HUDEP-2 (cell line): ENCODE results near the gene GTF2A2.
"Not testable (repeated sequence)": the region's sequence is repeated elsewhere in the genome, so short reads cannot be mapped to it uniquely, and the experiment has no call there.

ENCODE experiments used
- DNase-seq, 76 experiments: peaks; one replicate each; lab custom pipeline; 2025; ENCODE audit not compliant: unreplicated experiment in 76 of 76; lab: John Stamatoyannopoulos, UW

GTF2A2 gene

DNA sequence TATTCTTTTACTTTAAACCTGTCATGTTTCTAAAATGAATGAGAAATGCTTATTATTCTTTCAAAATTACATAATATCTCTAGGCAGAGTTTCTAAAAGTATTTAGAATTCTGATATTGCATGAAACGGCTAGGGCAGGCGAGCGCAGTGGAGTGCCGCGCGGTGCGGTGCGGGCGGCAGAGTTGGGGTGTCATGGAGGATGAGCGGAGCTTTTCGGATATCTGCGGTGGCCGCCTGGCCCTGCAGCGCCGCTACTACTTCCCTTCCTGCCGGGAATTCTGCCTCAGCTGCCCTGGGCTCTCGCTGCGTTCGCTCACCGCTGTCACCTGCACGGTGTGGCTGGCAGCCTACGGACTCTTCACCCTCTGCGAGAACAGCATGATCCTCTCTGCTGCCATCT lies 19.2 kb upstream of the GTF2A2 start:
- no peak for DNase-seq

DNA sequence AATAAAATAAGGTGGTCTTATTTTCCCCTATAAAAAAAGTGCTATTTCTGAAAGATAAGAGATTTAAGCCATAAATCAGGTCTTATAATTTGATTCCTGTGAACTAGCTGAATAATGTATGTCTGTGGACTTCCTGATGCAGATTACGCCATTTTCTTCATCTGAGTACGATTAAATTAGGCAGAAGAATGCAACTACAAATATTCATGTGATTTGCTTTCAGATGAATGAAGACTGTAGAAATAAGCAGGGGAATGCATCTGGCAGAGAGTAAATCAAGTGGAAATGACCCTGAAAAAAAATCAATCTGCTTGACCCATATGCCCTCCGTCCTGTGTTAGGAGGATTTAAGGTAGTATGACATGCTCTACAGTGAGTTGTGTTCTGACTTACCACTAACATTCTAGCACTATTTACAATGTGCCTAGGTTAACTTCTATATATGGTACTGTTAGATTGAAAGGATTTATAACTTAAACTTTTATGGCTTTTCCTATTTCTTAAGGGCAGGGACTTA lies 17.1 kb upstream of the GTF2A2 start:
- no peak for DNase-seq

DNA sequence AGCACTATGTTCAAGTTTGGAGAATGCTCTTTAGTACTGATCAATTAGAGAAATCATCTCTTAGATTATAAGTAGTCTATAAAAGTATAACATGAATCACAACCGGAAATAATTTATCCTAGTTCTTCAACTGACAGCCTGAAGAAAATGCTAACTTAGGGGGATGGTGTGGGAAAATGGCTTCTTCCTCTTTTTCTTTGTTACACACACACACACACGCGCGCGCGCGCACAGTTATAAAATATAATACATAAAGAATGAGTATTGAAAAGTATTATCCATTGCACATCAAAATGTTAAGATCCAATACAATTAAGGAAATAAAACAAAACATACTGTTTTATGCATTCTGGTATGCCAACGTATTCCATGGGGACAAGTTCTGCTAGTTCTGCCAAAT lies 11.2 kb upstream of the GTF2A2 start:
- no peak for DNase-seq

DNA sequence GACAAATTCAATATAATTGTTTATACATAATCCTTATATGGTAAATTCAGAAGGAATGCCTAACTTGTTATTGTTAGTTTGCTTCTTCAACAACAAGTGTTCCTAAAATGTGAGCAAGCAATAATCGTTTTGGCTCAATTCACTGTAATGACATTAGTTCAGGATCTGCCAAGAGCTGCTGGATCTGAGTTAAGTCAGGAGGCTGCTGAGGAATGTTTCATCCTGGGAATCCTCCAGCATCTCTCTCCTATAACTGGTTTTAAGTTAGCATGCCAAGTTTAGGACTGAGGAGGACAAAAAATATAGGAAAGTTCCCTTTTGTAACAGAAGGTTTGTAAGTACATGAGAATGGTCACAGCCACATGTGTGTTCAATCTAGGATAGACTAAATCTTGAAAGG lies 4.9 kb upstream of the GTF2A2 start:
- DNase-seq: no peak

DNA sequence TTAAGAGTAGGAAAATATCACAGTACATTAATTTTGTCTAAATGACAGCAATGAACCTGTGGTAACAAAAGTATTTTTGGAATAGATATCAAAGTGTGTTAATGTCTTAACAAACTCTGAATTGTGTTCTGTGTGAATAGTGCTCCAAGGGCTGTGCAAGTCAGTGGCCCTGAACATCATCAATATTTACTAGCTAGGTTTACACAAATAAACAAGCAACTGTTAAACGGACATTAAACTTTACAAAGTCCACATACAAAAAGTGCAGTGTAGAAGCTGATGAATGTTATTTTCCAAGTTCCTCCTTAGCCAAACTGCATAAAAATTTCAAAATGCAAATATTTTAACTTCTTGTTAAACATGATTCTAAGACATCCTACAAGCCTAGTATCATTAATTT lies 2.1 kb upstream of the GTF2A2 start:
- no peak for DNase-seq

DNA sequence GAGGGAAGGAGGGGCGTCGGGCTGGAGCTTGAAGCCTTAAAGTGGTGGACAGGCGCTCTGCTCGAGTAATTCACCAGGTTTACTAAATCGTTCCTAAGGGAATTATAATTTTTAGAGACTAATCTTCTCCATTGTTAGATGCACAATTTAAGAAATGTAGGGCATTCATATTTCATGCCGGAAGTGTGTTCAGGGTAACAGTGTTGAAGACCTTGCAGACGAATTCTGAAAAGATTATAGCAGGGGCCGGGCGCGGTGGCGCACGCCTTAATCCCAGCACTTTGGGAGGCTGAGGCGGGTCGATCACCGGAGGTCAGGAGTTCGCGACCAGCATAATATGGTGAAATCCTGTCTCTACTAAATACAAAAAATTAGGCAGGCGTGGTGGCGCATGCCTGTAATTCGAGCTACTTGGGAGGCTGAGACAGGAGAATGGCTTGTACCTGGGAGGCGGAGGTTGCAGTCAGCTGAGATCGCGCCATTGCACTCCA lies 365 bp upstream of the GTF2A2 start:
- no peak for DNase-seq

DNA sequence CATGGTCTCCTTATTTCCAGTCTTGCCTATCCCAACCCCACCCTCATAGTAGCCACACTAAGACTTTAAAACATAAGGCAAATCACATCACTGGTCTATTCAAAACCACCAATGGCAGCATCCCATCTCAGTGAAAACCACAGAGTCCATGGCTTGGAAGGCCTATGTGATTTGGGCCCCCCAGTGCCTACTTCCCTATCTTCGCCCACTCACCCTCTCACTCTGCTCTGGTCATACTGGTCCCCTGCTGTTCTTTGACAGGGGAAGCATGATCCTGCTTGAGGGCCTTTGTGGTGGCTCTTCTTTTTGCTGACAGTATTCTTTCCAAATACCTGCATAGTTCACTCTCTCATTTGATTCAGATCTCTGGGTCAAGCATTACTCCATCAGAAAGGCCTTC lies 3.3 kb downstream of the GTF2A2 start:
- DNase-seq: peak in 1 of 76 experiments; percentile 11

DNA sequence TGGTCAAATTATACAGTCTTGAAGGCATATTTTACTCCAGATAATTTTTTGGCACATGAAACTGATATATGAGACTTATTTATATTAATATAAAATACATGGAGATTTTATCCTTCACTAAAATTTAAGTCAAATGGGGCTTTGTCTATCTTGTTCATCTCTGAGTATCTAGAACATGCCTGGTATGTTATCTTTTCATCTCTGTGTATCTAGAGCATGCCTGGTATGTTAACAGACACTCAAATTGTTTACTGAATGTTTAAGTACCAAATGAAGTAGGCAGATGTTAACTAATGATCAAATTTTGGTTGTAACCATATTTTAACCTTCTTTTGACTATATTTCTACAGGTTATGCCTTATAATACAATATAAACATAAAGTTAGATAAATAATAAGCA lies 7.7 kb downstream of the GTF2A2 start:
- DNase-seq: no peak

DNA sequence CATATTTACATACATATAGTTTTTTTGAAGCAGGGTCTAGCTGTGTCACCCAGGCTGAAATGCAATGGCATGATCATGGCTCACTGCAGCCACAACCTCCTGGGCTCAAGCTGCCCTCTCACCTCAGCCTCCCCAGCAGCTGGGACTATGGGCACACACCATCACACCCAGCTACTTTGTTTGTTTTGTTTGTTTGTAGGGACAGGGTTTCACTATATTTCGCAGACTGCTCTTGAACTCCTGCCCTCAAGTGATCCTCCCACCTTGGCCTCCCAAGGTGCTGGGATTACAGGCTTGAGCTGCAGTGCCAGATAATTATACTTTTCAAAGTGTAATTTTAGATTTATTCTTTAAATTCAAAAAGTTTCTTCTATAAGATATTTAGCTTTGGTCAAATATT lies 10.2 kb downstream of the GTF2A2 start:
- no peak for DNase-seq

DNA sequence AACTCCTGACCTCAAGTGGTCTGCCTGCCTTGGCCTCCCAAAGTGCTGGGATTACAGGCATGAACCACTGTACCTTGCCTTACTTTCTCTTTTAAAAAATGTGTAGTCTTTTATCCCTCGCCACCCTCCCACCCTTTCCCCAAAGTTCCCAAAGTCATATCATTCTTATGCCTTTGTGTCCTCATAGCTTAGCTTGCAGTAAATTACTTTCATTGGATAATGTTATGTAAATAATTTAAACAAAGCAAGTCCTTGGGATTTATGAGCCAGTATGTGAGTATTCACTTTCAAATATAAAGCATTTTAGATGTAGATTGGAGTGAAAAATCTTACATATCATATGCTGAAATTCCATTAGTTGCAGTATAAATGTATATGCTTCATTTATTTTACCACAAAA lies 11.0 kb downstream of the GTF2A2 start:
- DNase-seq: no peak

DNA sequence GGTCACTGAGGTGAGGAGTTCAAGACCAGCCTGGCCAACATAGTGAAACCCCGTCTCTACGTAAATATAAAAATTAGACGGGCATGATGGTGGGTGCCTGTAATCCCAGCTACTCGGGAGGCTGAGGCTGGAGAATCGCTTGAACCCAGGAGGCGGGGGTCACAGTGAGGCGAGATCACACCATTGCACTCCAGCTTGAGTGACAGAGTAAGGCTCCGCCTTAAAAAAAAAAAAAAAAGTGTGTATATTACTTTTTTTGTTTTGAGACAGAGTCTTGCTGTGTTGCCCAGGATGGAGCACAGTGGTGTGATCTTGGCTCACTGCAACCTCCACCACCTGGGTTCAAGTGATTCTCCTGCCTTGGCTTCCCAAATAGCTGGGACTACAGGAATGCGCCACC lies 11.5 kb downstream of the GTF2A2 start:
- DNase-seq: not testable (repeated sequence)

DNA sequence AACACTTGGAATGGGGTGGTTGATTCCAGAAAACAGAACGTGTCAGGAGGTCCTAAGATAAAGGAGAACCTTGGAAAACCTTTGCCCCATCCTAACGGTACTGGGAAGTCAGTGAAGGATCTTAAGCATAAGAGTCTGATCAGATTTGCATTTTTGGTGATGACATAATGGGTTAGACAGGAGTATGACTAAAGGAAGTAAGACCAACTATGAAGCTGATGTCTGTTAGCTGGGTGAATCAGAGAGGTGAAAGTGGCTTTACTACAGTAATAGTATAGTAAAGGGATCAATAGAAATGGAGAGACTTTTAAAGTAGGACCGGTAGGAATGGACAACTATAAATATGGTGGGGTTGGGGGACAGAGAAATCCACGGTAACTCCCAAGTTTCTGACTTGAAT lies 12.6 kb downstream of the GTF2A2 start:
- DNase-seq: no peak

DNA sequence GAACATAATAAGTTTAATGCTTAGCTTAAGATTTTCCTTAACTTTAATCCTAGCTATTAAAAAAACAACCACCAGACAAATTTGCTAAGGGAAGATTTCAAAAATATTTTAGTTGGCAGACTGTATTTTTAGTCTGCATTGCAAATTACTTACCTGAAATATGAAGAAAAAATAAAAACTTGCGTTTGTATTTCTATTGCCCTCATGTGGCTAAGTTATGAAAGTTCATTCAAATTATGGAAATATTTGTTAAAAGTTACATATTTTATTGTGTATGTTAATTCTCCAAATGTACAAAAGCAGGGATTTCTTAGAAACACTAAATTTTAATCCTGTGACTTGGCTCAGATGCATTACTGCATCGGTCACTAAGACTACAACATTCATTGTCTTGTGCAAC lies 15.0 kb downstream of the GTF2A2 start:
- no peak for DNase-seq

DNA sequence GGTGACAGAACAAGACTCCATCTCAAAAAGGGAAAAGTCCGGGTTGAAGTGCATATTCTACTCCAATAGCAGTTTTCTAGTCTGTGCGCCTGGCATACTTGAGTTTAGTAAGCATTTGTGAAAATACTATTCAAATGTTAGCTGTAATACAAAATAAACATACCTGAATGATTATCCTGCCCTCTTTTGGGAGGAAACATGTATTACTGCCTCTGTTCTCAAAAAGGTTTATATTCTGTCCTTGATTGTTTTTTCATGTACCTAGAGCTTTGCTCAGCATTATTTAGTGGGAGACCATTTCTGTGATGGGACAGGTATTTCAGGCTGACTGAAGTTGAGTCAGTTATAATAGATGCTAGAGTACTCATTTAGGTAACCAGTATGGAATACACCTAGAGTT lies 19.8 kb downstream of the GTF2A2 start:
- not testable (repeated sequence) for DNase-seq

DNA sequence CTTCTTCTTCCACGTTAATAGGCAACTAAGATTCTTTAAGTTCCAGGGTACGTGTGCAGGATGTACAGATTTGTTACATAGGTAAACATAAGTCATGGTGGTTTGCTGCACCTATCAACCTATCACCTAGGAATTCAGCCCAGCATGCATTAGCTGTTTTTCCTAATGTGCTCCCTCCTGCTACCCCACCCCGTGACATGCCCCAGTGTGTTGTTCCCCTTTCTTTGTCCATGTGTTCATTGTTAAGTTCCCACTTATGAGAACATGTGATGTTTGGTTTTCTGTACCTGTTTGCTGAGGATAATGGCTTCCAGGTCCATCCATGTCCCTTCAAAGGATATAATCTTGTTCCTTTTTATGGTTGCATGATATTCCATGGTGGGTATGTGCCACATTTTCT lies 21.1 kb downstream of the GTF2A2 start:
- DNase-seq: no peak

DNA sequence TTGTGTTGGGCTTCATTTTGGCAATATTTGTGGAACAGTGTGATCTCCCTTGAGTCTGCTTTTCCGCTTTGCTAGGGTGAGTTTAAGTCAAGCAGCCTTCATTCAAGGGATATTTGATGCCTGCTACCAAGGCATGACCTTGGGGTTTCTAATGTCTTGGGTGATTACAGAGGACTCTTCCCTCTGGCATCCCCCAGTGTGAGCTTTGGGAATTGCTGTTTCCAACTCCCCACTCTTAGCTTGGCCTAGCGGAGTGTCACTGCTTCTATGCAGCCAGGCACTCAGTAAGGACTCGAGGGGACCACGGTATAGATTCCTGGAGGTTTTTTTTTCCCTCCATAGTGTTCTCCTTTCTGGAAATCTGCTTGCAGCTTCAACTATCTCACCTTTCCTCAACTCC lies 24.6 kb downstream of the GTF2A2 start:
- DNase-seq: no peak

DNA sequence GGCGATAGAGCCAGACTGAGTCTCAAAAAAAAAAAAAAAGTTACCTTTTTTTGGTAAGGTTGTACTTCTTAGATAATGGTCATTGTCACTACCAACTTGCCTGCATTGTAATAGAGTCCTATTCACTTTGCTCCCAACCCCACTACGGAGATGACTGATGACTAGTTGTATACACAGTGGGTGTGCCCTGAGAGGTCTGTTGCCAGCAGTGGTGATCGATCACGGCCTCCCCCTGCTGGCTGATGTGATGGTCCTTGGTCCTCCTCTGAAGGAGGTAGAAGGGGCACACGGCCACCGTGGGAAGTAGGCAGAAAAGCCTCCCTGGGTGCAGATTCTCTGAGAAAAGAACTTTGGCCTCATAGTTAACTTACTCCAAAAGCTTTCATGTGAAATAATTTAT lies 35.0 kb downstream of the GTF2A2 start:
- peak in 56 of 76 experiments; percentile 1 to 72 (median 33) for DNase-seq

DNA sequence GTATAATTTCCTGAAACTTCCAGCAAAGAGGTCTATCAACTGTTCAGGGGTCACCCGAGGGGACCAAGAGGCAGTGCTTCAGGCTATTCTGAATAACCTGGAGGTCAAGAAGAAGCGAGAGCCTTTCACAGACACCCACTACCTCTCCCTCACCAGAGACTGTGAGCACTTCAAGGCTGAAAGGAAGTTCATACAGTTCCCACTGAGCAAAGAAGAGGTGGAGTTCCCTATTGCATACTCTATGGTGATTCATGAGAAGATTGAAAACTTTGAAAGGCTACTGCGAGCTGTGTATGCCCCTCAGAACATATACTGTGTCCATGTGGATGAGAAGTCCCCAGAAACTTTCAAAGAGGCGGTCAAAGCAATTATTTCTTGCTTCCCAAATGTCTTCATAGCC lies 38.9 kb downstream of the GTF2A2 start:
- no peak for DNase-seq

DNA sequence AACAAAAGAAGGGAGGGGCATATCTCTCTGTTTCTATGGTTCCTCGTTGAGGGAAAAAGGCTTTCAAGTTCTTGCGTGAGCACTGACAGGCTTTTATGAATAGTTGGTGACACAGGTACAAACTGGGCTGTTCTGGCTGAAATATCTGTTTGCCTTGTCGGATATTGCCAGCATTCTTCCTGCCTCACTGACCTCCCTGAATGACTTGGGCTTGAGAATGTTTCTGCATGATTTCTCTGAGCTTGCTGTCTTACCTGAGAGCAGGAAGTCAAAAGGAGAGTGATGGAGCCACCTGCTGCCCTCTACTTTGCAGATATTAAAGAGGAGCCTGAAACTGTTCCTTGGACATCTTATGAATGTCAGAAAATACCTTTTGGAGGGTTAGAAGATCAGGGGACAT lies 40.9 kb downstream of the GTF2A2 start:
- DNase-seq: no peak

DNA sequence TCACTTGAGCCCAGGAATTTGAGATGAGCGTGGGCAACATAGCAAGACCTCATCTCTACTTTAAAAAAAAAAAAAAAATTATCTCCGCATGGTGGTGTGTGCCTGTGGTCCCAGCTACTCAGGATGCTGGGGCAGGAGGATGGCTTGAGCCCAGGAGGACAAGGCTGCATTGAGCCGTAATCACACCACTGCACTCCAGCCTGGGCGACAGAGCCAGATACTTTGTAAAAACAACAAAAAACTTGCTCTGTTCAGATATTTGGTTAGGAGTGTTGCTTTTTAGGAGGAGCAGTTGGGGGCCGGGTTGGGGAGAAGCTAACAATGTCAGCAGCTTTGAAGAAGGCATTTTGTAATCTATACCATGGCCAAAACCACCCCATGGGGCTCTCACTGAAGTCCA lies 41.7 kb downstream of the GTF2A2 start:
- no peak for DNase-seq

DNA sequence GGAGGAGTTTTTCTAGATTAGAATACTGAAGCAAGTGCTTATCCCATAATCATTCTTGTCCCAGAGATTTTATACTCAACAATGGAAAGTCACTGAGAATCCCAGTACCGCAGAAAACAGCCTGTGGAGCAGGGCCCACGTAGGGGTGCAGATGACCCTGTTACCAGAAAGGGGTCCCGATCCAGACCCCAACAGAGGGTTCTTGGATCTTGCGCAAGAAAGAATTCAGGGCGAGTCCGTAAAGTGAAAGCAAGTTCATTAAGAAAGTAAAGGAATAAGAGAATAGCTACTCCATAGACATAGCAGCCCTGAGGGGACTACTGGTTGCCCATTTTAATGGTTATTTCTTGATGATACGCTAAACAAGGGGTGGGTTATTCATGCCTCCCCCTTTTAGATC lies 43.2 kb downstream of the GTF2A2 start:
- DNase-seq: no peak

DNA sequence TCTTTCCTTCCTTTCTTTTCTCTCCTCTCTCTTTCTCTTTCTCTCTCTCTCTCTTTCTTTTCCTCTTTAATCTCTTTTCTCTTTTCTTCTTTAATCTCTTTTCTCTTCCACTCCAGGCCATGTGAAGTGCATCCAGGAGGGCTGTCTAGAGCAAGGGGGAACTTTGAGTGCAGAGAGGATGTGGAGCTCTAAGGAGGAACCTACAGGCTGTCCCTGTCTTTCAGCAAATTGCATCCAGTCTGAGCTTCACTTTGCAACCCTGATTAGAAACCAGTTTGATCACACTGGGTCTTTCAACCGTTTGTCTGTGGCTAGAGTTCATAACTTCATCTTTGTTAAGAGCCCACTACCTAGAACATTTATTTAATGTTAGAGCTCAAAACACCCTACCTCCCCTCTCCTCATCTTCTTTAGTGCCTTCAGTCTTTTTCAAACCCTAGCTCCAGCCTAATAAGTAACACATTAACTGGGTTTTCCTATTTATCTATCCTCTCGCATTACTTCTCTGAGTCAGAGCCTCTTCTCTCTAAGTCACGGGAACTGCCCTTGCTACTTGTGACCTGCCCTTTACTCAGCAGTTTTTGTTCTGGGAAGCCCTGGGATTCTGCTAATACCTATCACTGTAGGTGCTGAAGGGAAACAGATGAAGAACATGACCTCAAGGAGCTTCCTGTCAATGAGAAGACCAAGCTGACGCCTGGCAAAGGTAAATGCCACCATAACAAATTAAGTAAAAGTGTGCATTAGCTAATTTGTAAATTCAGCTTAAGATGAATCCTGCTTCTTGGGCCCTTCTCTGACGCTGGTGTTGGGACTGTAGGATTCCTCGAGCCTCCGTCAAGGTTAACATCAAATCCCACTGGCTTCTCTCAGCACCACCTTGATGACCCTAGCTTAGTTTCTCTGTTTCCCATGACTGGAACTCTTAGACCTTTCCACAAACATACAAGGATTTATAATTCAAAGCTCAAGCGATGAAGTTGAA lies 45.7 kb downstream of the GTF2A2 start, which contains the start of gene GCNT3:
GCNT3 (plus strand) TSS at position 508 of the 985 bp plus-strand sequence. CDS start 6,456 bp downstream, outside the sequence.
- no peak for DNase-seq
